Liver (tissue), 9 donors: ENCODE data around the gene PRDM10. TPM values are rescaled to one million over a fixed set of nuclear protein-coding genes. Genes with fewer than 3 reads are reported as not detected.

ENCODE experiments used
- DNase-seq: peaks from one replicate; pipeline ENCODE4 v3.0.0-alpha.2; 2017; ENCODE audit warnings: low spot score
- H3K27ac ChIP-seq, 2 donors: one replicate each; pipeline ENCODE4 v1.7.0; 2013; ENCODE audit warnings: inconsistent platforms in 2 of 2, low read length in 2 of 2, control low read depth in 1 of 2, low read depth in 1 of 2, mild to moderate bottlenecking in 1 of 2
- H3K27me3 ChIP-seq, 4 donors: one replicate each; pipeline versions ENCODE4 v1.6.1 to v1.7.0; 2013; ENCODE audit warnings: low read length in 3 of 4, inconsistent platforms in 1 of 4, mild to moderate bottlenecking in 1 of 4, moderate library complexity in 1 of 4; ENCODE audit not compliant: control insufficient read depth in 4 of 4, insufficient read depth in 4 of 4
- H3K36me3 ChIP-seq, 4 donors: one replicate each; pipeline versions ENCODE4 v1.6.1 to v1.7.0; 2013; ENCODE audit warnings: low read length in 3 of 4, mild to moderate bottlenecking in 3 of 4, low read depth in 1 of 4, moderate library complexity in 1 of 4; ENCODE audit not compliant: control insufficient read depth in 4 of 4, insufficient read depth in 3 of 4
- H3K4me1 ChIP-seq, 4 donors: one replicate each; pipeline versions ENCODE4 v1.6.1 to v1.7.0; 2013; ENCODE audit warnings: low read length in 3 of 4, mild to moderate bottlenecking in 3 of 4, moderate library complexity in 1 of 4; ENCODE audit not compliant: control insufficient read depth in 4 of 4, insufficient read depth in 4 of 4
- H3K4me3 ChIP-seq, 3 donors: one replicate each; pipeline versions ENCODE4 v1.6.1 to v1.7.0; 2013; ENCODE audit warnings: low read length in 3 of 3, control low read depth in 1 of 3, low read depth in 1 of 3, mild to moderate bottlenecking in 1 of 3
- H3K9ac ChIP-seq, 2 donors: one replicate each; pipeline ENCODE4 v1.7.0; 2013; ENCODE audit warnings: low read length in 2 of 2, mild to moderate bottlenecking in 2 of 2, moderate library complexity in 2 of 2, control low read depth in 1 of 2, low read depth in 1 of 2
- H3K9me3 ChIP-seq, 4 donors: one replicate each; pipeline versions ENCODE4 v1.6.1 to v1.7.0; 2013; ENCODE audit warnings: low read length in 3 of 4; ENCODE audit not compliant: control insufficient read depth in 4 of 4
- EGR1 ChIP-seq, 2 donors: IDR thresholded peaks; 2 replicates each; pipeline ENCODE4 v1.6.1; 2016 to 2018; ENCODE audit warnings: antibody characterized with exemption in 2 of 2, low read depth in 2 of 2
- FOXA1 ChIP-seq: IDR thresholded peaks from 2 replicates; pipeline ENCODE4 v1.6.1; 2016; ENCODE audit warnings: antibody characterized with exemption
- FOXA2 ChIP-seq: IDR thresholded peaks from 2 replicates; pipeline ENCODE4 v1.6.1; 2016; ENCODE audit warnings: antibody characterized with exemption
- GABPA ChIP-seq, 2 donors: IDR thresholded peaks in 1 of 2; conservative IDR thresholded peaks in 1 of 2; 2 replicates each; pipeline ENCODE4 v1.6.1; 2016; ENCODE audit warnings: antibody characterized with exemption in 2 of 2, mild to moderate bottlenecking in 1 of 2, moderate library complexity in 1 of 2
- HNF4A ChIP-seq, 2 donors: conservative IDR thresholded peaks; 2 replicates each; pipeline ENCODE4 v1.6.1; 2016; ENCODE audit warnings: antibody characterized with exemption in 2 of 2, mild to moderate bottlenecking in 2 of 2
- HNF4G ChIP-seq: IDR thresholded peaks from 2 replicates; pipeline ENCODE4 v1.6.1; 2016; ENCODE audit warnings: antibody characterized with exemption
- JUND ChIP-seq, 2 donors: IDR thresholded peaks; 2 replicates each; pipeline ENCODE4 v1.6.1; 2016; ENCODE audit warnings: antibody characterized with exemption in 2 of 2
- NR2F2 ChIP-seq: IDR thresholded peaks from 2 replicates; pipeline ENCODE4 v1.6.1; 2016; ENCODE audit warnings: antibody characterized with exemption
- RAD21 ChIP-seq, 2 donors: IDR thresholded peaks; 2 replicates each; pipeline ENCODE4 v1.6.1; 2016; ENCODE audit warnings: antibody characterized with exemption in 2 of 2, mild to moderate bottlenecking in 2 of 2
- RXRA ChIP-seq, 2 donors: IDR thresholded peaks; 2 replicates each; pipeline ENCODE4 v1.6.1; 2017 to 2018; ENCODE audit warnings: antibody characterized with exemption in 2 of 2, mild to moderate bottlenecking in 1 of 2
- SP1 ChIP-seq: IDR thresholded peaks from 2 replicates; pipeline ENCODE4 v1.6.1; 2018; ENCODE audit warnings: antibody characterized with exemption, mild to moderate bottlenecking
- TAF1 ChIP-seq: conservative IDR thresholded peaks from 2 replicates; pipeline ENCODE4 v1.6.1; 2016; ENCODE audit warnings: antibody characterized with exemption, mild to moderate bottlenecking
- YY1 ChIP-seq: IDR thresholded peaks from 2 replicates; pipeline ENCODE4 v1.6.1; 2016; ENCODE audit warnings: antibody characterized with exemption, mild to moderate bottlenecking
- WGBS: extraction: QIAGEN DNeasy Blood & Tissue Kit; methylation state at CpG from one replicate; pipeline ENCODE4 v1.1.7; 2013; 5-methylcytosine and 5-hydroxymethylcytosine counted together
- polyA plus RNA-seq, 2 donors: library from polyadenylated mRNA; stranded (reverse) in 1 of 2; unstranded in 1 of 2; fragments of 200-250 nt in 1 of 2; fragments of >200 nt in 1 of 2; fragmentation: Nextera tagmentation in 1 of 2; extraction: Ambion mirVana in 1 of 2; gene quantifications; one replicate each; pipeline versions ENCODE4 v1.2.1 to v1.2.3, GENCODE V29; 2013 to 2015
- total RNA-seq, 2 donors: library from RNA; depleted of rRNA; stranded (reverse); fragments of >200 nt; gene quantifications; one replicate each; pipeline ENCODE4 v1.2.3, GENCODE V29; 2014
- TF ChIP-seq, protein P1 (sequence below): IDR thresholded peaks from 2 replicates; pipeline ENCODE4 v1.6.1; 2016; ENCODE audit warnings: antibody characterized with exemption
- TF ChIP-seq, protein P2 (sequence below): IDR thresholded peaks from 2 replicates; pipeline ENCODE4 v1.6.1; 2016; ENCODE audit warnings: antibody characterized with exemption, mild to moderate bottlenecking
- TF ChIP-seq, protein P3 (sequence below): IDR thresholded peaks from 2 replicates; pipeline ENCODE4 v1.6.1; 2016; ENCODE audit warnings: antibody characterized with exemption
- TF ChIP-seq, protein P4 (sequence below): fragments of 150-350 bp; IDR thresholded peaks from 2 replicates; pipeline ENCODE4 v1.5.1; 2017; ENCODE audit warnings: improper control_type of control experiment, low read depth, low read length; ENCODE audit not compliant: missing input control
- TF ChIP-seq, protein P5 (sequence below): IDR thresholded peaks from 2 replicates; pipeline ENCODE4 v1.6.1; 2016; ENCODE audit warnings: antibody characterized with exemption
- donor health status: healthy.
- donor health status: healthy.
- donor health status: healthy.
- donor health status: healthy.
- donor health status: healthy.

Gene PRDM10
- total and polyA plus RNA-seq, 4 donors: 1.4 to 7.2 (median 3.9) TPM

DNA sequence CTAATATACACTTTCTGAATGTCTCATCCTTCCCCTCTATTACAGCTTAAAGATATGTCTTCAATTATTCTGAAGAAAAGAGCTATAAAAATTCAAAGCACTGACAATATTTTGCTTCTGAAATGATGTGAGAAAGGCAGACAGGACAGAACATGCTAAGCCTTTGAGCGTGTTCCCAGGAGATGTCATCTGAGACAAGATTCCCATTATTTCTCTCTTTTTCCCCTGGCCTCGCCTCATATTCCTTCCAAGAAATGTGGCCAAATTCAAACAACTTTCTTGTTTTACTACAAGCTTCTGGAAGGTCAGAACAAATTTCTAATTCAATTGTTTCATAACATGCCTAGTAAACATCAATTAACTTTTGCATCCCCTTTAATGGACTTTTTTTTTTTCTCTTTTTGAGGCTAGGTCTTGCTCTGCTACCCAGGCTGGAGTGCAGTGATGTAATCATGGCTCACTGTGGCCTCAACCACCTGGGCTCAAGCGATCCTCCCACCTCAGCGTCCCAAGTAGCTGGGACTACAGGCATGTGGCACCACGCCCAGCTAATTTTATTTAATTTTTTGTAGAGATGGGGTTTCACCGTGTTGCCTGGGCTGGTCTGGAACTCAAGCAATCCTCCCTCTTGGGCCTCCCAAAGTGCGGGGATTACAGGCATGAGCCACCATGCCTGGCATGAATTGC, 70.1 kb downstream of the PRDM10 start:
- Histone ChIP-seq H3K4me3 (no peak overlapping the region), H3K36me3 (peaks cover 0 to 5% (median 4%) of the 10 kb centered on the region in 4 donors), H3K4me1 (no peaks in the 10 kb centered on the region), H3K27me3 (no peaks in the 10 kb centered on the region), H3K9ac (no peak overlapping the region), H3K9me3 (no peaks in the 10 kb centered on the region), H3K27ac (no peak overlapping the region)
- no peak for TF ChIP-seq HNF4A (conservative IDR thresholded peaks at IDR 0.05)
- TF ChIP-seq RXRA (IDR thresholded peaks at IDR 0.05): no peak
- no peak for TF ChIP-seq FOXA2
- no peak for TF ChIP-seq HNF4G
- TF ChIP-seq, protein P1, sequence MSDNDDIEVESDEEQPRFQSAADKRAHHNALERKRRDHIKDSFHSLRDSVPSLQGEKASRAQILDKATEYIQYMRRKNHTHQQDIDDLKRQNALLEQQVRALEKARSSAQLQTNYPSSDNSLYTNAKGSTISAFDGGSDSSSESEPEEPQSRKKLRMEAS: no peak
- no peak for TF ChIP-seq JUND (IDR thresholded peaks at IDR 0.05)
- TF ChIP-seq TAF1: no peak
- TF ChIP-seq YY1: no peak
- TF ChIP-seq, protein P2, sequence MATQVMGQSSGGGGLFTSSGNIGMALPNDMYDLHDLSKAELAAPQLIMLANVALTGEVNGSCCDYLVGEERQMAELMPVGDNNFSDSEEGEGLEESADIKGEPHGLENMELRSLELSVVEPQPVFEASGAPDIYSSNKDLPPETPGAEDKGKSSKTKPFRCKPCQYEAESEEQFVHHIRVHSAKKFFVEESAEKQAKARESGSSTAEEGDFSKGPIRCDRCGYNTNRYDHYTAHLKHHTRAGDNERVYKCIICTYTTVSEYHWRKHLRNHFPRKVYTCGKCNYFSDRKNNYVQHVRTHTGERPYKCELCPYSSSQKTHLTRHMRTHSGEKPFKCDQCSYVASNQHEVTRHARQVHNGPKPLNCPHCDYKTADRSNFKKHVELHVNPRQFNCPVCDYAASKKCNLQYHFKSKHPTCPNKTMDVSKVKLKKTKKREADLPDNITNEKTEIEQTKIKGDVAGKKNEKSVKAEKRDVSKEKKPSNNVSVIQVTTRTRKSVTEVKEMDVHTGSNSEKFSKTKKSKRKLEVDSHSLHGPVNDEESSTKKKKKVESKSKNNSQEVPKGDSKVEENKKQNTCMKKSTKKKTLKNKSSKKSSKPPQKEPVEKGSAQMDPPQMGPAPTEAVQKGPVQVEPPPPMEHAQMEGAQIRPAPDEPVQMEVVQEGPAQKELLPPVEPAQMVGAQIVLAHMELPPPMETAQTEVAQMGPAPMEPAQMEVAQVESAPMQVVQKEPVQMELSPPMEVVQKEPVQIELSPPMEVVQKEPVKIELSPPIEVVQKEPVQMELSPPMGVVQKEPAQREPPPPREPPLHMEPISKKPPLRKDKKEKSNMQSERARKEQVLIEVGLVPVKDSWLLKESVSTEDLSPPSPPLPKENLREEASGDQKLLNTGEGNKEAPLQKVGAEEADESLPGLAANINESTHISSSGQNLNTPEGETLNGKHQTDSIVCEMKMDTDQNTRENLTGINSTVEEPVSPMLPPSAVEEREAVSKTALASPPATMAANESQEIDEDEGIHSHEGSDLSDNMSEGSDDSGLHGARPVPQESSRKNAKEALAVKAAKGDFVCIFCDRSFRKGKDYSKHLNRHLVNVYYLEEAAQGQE: no peak
- TF ChIP-seq EGR1 (IDR thresholded peaks at IDR 0.05; ENCODE audit: low read depth in 2 of 2): no peak
- no peak for TF ChIP-seq GABPA (IDR thresholded peaks at IDR 0.05 in 1 of 2, conservative IDR thresholded peaks at IDR 0.05 in 1 of 2)
- no peak for TF ChIP-seq SP1
- no peak for DNase-seq
- 94% methylated on average over 7 of the region's 7 CpGs for WGBS

DNA sequence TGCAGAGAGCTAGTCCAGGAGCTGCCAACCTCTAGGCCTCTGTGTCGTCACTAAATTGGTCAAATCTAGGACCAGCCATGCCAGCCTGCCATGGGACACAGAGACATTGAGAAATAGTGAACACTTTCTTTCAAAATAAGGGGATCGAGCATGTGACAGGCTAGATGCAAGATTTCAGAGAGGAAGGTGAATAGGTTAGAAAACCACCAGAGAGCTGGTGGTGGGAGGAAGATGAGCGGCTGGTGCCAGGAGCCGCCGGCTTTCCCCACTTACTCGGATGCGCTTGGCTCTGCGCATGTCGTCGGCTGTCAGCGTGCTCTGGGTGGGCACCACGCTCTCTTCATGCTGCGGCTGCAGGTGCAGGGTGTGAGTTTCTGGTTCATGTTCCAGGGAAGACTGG, 71.9 kb downstream of the PRDM10 start:
- Histone ChIP-seq H3K36me3 (peaks cover 0 to 5% (median 4%) of the 10 kb centered on the region in 4 donors), H3K9me3 (no peaks in the 10 kb centered on the region), H3K4me1 (no peaks in the 10 kb centered on the region), H3K4me3 (no peak overlapping the region), H3K27ac (no peak overlapping the region), H3K27me3 (no peaks in the 10 kb centered on the region), H3K9ac (no peak overlapping the region)
- TF ChIP-seq, protein P3, sequence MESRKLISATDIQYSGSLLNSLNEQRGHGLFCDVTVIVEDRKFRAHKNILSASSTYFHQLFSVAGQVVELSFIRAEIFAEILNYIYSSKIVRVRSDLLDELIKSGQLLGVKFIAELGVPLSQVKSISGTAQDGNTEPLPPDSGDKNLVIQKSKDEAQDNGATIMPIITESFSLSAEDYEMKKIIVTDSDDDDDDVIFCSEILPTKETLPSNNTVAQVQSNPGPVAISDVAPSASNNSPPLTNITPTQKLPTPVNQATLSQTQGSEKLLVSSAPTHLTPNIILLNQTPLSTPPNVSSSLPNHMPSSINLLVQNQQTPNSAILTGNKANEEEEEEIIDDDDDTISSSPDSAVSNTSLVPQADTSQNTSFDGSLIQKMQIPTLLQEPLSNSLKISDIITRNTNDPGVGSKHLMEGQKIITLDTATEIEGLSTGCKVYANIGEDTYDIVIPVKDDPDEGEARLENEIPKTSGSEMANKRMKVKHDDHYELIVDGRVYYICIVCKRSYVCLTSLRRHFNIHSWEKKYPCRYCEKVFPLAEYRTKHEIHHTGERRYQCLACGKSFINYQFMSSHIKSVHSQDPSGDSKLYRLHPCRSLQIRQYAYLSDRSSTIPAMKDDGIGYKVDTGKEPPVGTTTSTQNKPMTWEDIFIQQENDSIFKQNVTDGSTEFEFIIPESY: no peak
- TF ChIP-seq SP1: no peak
- TF ChIP-seq EGR1 (IDR thresholded peaks at IDR 0.05; ENCODE audit: low read depth in 2 of 2): no peak
- no peak for TF ChIP-seq RAD21 (IDR thresholded peaks at IDR 0.05)
- TF ChIP-seq YY1: no peak
- TF ChIP-seq, protein P4, sequence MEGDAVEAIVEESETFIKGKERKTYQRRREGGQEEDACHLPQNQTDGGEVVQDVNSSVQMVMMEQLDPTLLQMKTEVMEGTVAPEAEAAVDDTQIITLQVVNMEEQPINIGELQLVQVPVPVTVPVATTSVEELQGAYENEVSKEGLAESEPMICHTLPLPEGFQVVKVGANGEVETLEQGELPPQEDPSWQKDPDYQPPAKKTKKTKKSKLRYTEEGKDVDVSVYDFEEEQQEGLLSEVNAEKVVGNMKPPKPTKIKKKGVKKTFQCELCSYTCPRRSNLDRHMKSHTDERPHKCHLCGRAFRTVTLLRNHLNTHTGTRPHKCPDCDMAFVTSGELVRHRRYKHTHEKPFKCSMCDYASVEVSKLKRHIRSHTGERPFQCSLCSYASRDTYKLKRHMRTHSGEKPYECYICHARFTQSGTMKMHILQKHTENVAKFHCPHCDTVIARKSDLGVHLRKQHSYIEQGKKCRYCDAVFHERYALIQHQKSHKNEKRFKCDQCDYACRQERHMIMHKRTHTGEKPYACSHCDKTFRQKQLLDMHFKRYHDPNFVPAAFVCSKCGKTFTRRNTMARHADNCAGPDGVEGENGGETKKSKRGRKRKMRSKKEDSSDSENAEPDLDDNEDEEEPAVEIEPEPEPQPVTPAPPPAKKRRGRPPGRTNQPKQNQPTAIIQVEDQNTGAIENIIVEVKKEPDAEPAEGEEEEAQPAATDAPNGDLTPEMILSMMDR: no peak
- TF ChIP-seq TAF1: no peak
- no peak for TF ChIP-seq GABPA (IDR thresholded peaks at IDR 0.05 in 1 of 2, conservative IDR thresholded peaks at IDR 0.05 in 1 of 2)
- TF ChIP-seq JUND (IDR thresholded peaks at IDR 0.05): no peak
- TF ChIP-seq FOXA1: no peak
- no peak for TF ChIP-seq NR2F2
- TF ChIP-seq, protein P1: no peak
- TF ChIP-seq RXRA (IDR thresholded peaks at IDR 0.05): no peak
- TF ChIP-seq, protein P2: no peak
- no peak for TF ChIP-seq FOXA2
- TF ChIP-seq HNF4A (conservative IDR thresholded peaks at IDR 0.05): no peak
- TF ChIP-seq, protein P5, sequence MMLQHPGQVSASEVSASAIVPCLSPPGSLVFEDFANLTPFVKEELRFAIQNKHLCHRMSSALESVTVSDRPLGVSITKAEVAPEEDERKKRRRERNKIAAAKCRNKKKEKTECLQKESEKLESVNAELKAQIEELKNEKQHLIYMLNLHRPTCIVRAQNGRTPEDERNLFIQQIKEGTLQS: no peak
- TF ChIP-seq HNF4G: no peak
- 92% methylated on average over 13 of the region's 13 CpGs for WGBS
- DNase-seq: no peak
